Lower leg skin (tissue), 3 donors: Measurements from ENCODE around the gene REEP3.

Experiments used
- CTCF ChIP-seq, 3 donors: fragments of 450-650 bp; IDR thresholded peaks; one replicate each; pipeline ENCODE4 v1.5.1; 2016; ENCODE audit warnings: antibody characterized with exemption in 3 of 3, mild to moderate bottlenecking in 3 of 3, moderate library complexity in 2 of 3
- POLR2A ChIP-seq, 2 donors: fragments of 450-650 bp; IDR thresholded peaks; one replicate each; pipeline ENCODE4 v1.6.1; 2016 to 2017; ENCODE audit warnings: antibody characterized with exemption in 2 of 2, mild to moderate bottlenecking in 1 of 2, moderate library complexity in 1 of 2

GRCh38 chr10:63503395-63503794 is 17.8 kb upstream of the REEP3 start:
- TF ChIP-seq POLR2A (IDR thresholded peaks at IDR 0.05) (no peak), CTCF (IDR thresholded peaks at IDR 0.05) (no peak)
